GM23338 (cell line): ENCODE results near the gene KCNMA1. TPM values are rescaled to one million over a fixed set of nuclear protein-coding genes. Genes with fewer than 3 reads are reported as not detected.

Experiments
- ATAC-seq: fragments of 200-7000 bp; cut with Tn5 transposase; 3 replicates; pipeline ENCODE4 v1.9.1; 2020
- DNase-seq: peaks from one replicate; pipeline ENCODE4 v3.0.0-alpha.2; 2015; ENCODE audit warnings: low spot score
- H2AFZ ChIP-seq: fragments of 200-600 bp; sonication (generic); 2 replicates; pipeline ENCODE4 v1.8.0; 2016; ENCODE audit warnings: antibody characterized with exemption, mild to moderate bottlenecking, moderate library complexity
- H3F3A ChIP-seq: fragments of 200-600 bp; sonication (generic); replicated peaks from 2 replicates; pipeline ENCODE4 v1.8.0; 2017; ENCODE audit warnings: antibody characterized with exemption, mixed run types, low read depth
- H3K27ac ChIP-seq: fragments of 200-600 bp; sonication (generic); 2 replicates; pipeline ENCODE4 v1.6.1; 2016; ENCODE audit warnings: low read depth
- H3K27me3 ChIP-seq: fragments of 200-600 bp; sonication (generic); 2 replicates; pipeline ENCODE4 v1.8.0; 2016; ENCODE audit warnings: mild to moderate bottlenecking, mixed run types, moderate library complexity; ENCODE audit not compliant: insufficient read depth
- H3K36me3 ChIP-seq: fragments of 200-600 bp; sonication (generic); 2 replicates; pipeline ENCODE4 v1.8.0; 2016; ENCODE audit warnings: mild to moderate bottlenecking; ENCODE audit not compliant: insufficient read depth
- H3K4me1 ChIP-seq: fragments of 200-600 bp; sonication (generic); 2 replicates; pipeline ENCODE4 v1.8.0; 2016; ENCODE audit warnings: mild to moderate bottlenecking, moderate library complexity; ENCODE audit not compliant: insufficient read depth
- H3K4me2 ChIP-seq: fragments of 200-600 bp; sonication (generic); 2 replicates; pipeline ENCODE4 v1.7.1; 2017; ENCODE audit warnings: mixed run types
- H3K4me3 ChIP-seq: fragments of 200-600 bp; sonication (generic); 2 replicates; pipeline ENCODE4 v1.6.1; 2016; ENCODE audit warnings: mixed run types
- H3K79me2 ChIP-seq: fragments of 200-600 bp; sonication (generic); replicated peaks from 2 replicates; pipeline ENCODE4 v1.8.0; 2017; ENCODE audit warnings: mild to moderate bottlenecking; ENCODE audit not compliant: insufficient read depth
- H3K9me2 ChIP-seq: fragments of 200-600 bp; sonication (generic); 2 replicates; pipeline ENCODE4 v1.8.0; 2017; ENCODE audit not compliant: insufficient read depth
- H4K20me1 ChIP-seq: fragments of 200-600 bp; sonication (generic); replicated peaks from 2 replicates; pipeline ENCODE4 v1.8.0; 2017; ENCODE audit warnings: mild to moderate bottlenecking; ENCODE audit not compliant: insufficient read depth
- H3K27ac Mint-ChIP-seq: 2 replicates; pipeline ENCODE4 v1.8.0; 2020; ENCODE audit warnings: inconsistent platforms, mild to moderate bottlenecking, moderate library complexity, mixed read lengths
- H3K27me3 Mint-ChIP-seq: 3 replicates; pipeline ENCODE4 v1.8.0; 2022; ENCODE audit warnings: low read depth, mild to moderate bottlenecking, moderate library complexity, mixed read lengths, inconsistent platforms; ENCODE audit not compliant: insufficient read depth, poor library complexity
- H3K36me3 Mint-ChIP-seq: 3 replicates; pipeline ENCODE4 v1.8.0; 2021; ENCODE audit warnings: low read depth, mild to moderate bottlenecking, inconsistent platforms, moderate library complexity, mixed read lengths
- H3K4me1 Mint-ChIP-seq: 3 replicates; pipeline ENCODE4 v1.8.0; 2020; ENCODE audit warnings: mild to moderate bottlenecking, inconsistent platforms, mixed read lengths
- H3K4me3 Mint-ChIP-seq: 3 replicates; pipeline ENCODE4 v1.8.0; 2021; ENCODE audit warnings: moderate library complexity, mild to moderate bottlenecking, inconsistent platforms, mixed read lengths
- H3K9me3 Mint-ChIP-seq: 3 replicates; pipeline ENCODE4 v1.8.0; 2020; ENCODE audit warnings: moderate library complexity, mild to moderate bottlenecking, inconsistent platforms, mixed read lengths
- ETS1 ChIP-seq: IDR thresholded peaks from 2 replicates; pipeline ENCODE4 v1.6.1; 2016; ENCODE audit warnings: antibody characterized with exemption
- EZH2 ChIP-seq: fragments of 200-600 bp; sonication (generic); IDR thresholded peaks from one replicate; pipeline ENCODE4 v1.8.0; 2017; ENCODE audit warnings: antibody characterized with exemption, mild to moderate bottlenecking, low read depth; ENCODE audit not compliant: unreplicated experiment
- EZH2phosphoT487 ChIP-seq: fragments of 200-600 bp; sonication (generic); IDR thresholded peaks from one replicate; pipeline ENCODE4 v1.8.1; 2018; ENCODE audit warnings: antibody characterized with exemption; ENCODE audit not compliant: unreplicated experiment
- JUNB ChIP-seq: IDR thresholded peaks from one replicate; pipeline ENCODE4 v1.6.1; 2016; ENCODE audit warnings: antibody characterized with exemption; ENCODE audit not compliant: unreplicated experiment
- NANOG ChIP-seq: IDR thresholded peaks from 2 replicates; pipeline ENCODE4 v1.6.1; 2016; ENCODE audit warnings: antibody characterized with exemption, borderline replicate concordance
- POLR2AphosphoS5 ChIP-seq: IDR thresholded peaks from 2 replicates; pipeline ENCODE4 v1.6.1; 2016; ENCODE audit warnings: antibody characterized with exemption, low read depth
- STAT1 ChIP-seq: IDR thresholded peaks from one replicate; pipeline ENCODE4 v1.6.1; 2016; ENCODE audit warnings: antibody characterized with exemption; ENCODE audit not compliant: unreplicated experiment
- ZNF114 ChIP-seq: fragments of 250-450 bp; sonication (Bioruptor Pico); IDR thresholded peaks from 2 replicates; pipeline ENCODE4 v1.5.0; 2020; ENCODE audit warnings: mild to moderate bottlenecking, moderate library complexity
- ZNF331 ChIP-seq: fragments of 250-450 bp; sonication (Bioruptor Pico); IDR thresholded peaks from 2 replicates; pipeline ENCODE4 v1.5.0; 2020; ENCODE audit warnings: low read depth, mild to moderate bottlenecking, moderate library complexity
- polyA plus RNA-seq: library from polyadenylated mRNA; unstranded; fragments of >200 nt; fragmentation: Nextera tagmentation; extraction: Ambion mirVana; gene quantifications from 2 replicates; pipeline ENCODE4 v1.2.1, GENCODE V29; 2016
- total RNA-seq: library from RNA; depleted of rRNA; stranded (reverse); fragments of >200 nt; shearing (Covaris generic); gene quantifications from 2 replicates; pipeline ENCODE4 v1.2.3, GENCODE V29; 2014
- TF ChIP-seq, protein P1 (sequence below): fragments of 250-450 bp; sonication (Bioruptor Pico); IDR thresholded peaks from 2 replicates; pipeline ENCODE4 v1.5.0; 2020; ENCODE audit warnings: mild to moderate bottlenecking, moderate library complexity
- TF ChIP-seq, protein P2 (sequence below), 2 experiments: fragments of 200-600 bp in 1 of 2; sonication (generic) in 1 of 2; conservative IDR thresholded peaks; 2 replicates each; pipeline versions ENCODE4 v1.5.1 to v1.6.1; 2016 to 2017; ENCODE audit warnings: antibody characterized with exemption in 2 of 2, low read depth in 2 of 2, mild to moderate bottlenecking in 2 of 2, moderate library complexity in 1 of 2

Gene KCNMA1
- total and polyA plus RNA-seq, 2 experiments from 2014 or later, result 8.2 to 9.0 TPM

DNA sequence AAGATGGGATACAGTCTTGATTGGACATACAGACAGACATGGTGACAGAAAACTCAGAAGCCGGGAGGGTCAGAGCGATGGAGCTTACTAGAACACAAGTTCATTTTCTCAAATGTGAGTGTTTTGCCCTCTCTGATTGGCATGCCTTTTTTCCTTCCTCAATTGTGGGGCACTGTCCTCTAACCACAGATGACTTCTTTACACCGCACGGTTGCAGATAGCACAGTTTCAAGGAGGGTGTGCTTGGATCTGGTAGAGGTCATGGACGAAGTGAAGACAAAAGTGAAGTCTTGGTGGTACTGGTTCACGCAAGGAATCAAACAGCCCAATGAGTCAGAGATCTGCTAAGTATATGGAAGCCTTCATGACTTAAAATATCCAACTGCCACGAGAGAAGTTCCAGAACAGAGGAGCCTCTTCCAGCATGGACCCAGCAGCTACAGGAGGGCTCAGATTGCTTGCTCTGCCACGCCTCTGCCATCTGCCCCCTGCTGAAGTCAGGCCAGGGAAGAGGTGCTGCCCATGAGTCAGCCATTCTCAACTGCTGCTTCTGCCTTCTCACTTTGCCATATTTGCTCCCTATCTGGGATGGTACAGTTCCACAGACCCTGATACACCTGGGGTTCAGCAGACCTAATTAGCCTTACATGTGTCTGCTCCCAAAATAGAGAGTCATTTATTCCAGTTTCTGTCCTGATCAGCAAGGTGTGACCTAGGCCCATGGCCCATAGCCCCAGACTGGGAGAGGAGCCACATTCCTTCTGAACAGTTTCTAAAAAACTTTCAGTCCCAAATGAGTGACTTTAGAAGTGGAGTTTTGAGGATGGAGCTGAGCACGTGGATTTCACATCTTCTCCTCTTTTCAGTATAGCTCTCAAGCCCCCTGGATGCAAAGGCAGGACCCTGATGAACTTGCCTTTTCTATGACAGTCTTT lies 413.8 kb downstream of the KCNMA1 start:
- no peak overlapping the region for H3K4me2 ChIP-seq
- DNase-seq (no peak), ATAC-seq (no peak)
- Mint-ChIP-seq H3K4me3 (no peak overlapping the region), H3K4me1 (peaks cover 16% of the 10 kb centered on the region), H3K9me3 (no peaks in the 10 kb centered on the region), H3K36me3 (no peaks in the 10 kb centered on the region), H3K27ac (no peak overlapping the region), H3K27me3 (no peaks in the 10 kb centered on the region)
- no peaks in the 10 kb centered on the region for H3K36me3 ChIP-seq
- H3K9me2 ChIP-seq, result no peaks in the 10 kb centered on the region
- no peaks in the 10 kb centered on the region for H3K27me3 ChIP-seq
- no peaks in the 10 kb centered on the region for H3K79me2 ChIP-seq
- no peaks in the 10 kb centered on the region for H3F3A ChIP-seq
- H4K20me1 ChIP-seq, result no peaks in the 10 kb centered on the region
- no peak overlapping the region for H2AFZ ChIP-seq
- no peak overlapping the region for H3K4me3 ChIP-seq
- peaks cover 3% of the 10 kb centered on the region; the same call in 1 of the 2 replicates for H3K4me1 ChIP-seq
- H3K27ac ChIP-seq, result no peak overlapping the region
- no peak for TF ChIP-seq POLR2AphosphoS5
- TF ChIP-seq, protein P1, sequence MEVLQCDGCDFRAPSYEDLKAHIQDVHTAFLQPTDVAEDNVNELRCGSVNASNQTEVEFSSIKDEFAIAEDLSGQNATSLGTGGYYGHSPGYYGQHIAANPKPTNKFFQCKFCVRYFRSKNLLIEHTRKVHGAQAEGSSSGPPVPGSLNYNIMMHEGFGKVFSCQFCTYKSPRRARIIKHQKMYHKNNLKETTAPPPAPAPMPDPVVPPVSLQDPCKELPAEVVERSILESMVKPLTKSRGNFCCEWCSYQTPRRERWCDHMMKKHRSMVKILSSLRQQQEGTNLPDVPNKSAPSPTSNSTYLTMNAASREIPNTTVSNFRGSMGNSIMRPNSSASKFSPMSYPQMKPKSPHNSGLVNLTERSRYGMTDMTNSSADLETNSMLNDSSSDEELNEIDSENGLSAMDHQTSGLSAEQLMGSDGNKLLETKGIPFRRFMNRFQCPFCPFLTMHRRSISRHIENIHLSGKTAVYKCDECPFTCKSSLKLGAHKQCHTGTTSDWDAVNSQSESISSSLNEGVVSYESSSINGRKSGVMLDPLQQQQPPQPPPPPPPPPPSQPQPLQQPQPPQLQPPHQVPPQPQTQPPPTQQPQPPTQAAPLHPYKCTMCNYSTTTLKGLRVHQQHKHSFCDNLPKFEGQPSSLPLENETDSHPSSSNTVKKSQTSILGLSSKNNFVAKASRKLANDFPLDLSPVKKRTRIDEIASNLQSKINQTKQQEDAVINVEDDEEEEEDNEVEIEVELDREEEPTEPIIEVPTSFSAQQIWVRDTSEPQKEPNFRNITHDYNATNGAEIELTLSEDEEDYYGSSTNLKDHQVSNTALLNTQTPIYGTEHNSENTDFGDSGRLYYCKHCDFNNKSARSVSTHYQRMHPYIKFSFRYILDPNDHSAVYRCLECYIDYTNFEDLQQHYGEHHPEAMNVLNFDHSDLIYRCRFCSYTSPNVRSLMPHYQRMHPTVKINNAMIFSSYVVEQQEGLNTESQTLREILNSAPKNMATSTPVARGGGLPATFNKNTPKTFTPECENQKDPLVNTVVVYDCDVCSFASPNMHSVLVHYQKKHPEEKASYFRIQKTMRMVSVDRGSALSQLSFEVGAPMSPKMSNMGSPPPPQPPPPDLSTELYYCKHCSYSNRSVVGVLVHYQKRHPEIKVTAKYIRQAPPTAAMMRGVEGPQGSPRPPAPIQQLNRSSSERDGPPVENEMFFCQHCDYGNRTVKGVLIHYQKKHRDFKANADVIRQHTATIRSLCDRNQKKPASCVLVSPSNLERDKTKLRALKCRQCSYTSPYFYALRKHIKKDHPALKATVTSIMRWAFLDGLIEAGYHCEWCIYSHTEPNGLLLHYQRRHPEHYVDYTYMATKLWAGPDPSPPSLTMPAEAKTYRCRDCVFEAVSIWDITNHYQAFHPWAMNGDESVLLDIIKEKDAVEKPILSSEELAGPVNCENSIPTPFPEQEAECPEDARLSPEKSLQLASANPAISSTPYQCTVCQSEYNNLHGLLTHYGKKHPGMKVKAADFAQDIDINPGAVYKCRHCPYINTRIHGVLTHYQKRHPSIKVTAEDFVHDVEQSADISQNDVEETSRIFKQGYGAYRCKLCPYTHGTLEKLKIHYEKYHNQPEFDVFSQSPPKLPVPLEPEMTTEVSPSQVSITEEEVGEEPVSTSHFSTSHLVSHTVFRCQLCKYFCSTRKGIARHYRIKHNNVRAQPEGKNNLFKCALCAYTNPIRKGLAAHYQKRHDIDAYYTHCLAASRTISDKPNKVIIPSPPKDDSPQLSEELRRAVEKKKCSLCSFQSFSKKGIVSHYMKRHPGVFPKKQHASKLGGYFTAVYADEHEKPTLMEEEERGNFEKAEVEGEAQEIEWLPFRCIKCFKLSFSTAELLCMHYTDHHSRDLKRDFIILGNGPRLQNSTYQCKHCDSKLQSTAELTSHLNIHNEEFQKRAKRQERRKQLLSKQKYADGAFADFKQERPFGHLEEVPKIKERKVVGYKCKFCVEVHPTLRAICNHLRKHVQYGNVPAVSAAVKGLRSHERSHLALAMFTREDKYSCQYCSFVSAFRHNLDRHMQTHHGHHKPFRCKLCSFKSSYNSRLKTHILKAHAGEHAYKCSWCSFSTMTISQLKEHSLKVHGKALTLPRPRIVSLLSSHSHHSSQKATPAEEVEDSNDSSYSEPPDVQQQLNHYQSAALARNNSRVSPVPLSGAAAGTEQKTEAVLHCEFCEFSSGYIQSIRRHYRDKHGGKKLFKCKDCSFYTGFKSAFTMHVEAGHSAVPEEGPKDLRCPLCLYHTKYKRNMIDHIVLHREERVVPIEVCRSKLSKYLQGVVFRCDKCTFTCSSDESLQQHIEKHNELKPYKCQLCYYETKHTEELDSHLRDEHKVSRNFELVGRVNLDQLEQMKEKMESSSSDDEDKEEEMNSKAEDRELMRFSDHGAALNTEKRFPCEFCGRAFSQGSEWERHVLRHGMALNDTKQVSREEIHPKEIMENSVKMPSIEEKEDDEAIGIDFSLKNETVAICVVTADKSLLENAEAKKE (CRISPR knock-in tag), result no peak

DNA sequence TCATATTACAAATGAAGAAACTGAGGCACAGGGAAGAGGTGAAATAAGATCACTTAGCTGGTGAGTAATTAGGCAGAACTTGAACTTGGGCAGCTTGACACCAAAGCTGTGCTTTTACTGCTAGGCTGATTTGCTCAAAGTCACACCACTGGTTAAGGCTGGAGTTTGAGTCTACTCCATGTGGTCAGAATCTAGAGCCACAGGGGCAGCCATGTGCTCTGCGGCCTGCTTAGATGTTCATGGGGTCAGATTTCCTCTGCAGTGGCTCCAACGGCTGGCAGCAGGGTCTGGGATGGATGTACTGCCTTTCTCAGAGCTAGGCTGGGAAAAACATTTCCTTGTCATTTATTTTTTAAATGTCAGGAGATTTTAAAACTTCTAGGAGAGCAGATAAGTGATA lies 417.5 kb downstream of the KCNMA1 start:
- Histone ChIP-seq H3K27ac (no peak overlapping the region), H3K4me2 (no peak overlapping the region), H3K79me2 (no peaks in the 10 kb centered on the region), H3K4me1 (no peaks in the 10 kb centered on the region; the same call in 1 of the 2 replicates), H3K27me3 (no peaks in the 10 kb centered on the region), H3F3A (no peaks in the 10 kb centered on the region), H4K20me1 (no peaks in the 10 kb centered on the region), H3K9me2 (no peaks in the 10 kb centered on the region), H3K36me3 (no peaks in the 10 kb centered on the region), H3K4me3 (no peak overlapping the region), H2AFZ (no peak overlapping the region)
- Mint-ChIP-seq H3K36me3 (no peaks in the 10 kb centered on the region), H3K9me3 (no peaks in the 10 kb centered on the region), H3K27me3 (no peaks in the 10 kb centered on the region), H3K4me3 (no peak overlapping the region), H3K4me1 (peaks cover 11% of the 10 kb centered on the region), H3K27ac (no peak overlapping the region)
- DNase-seq (no peak), ATAC-seq (no peak)
- TF ChIP-seq NANOG (no peak), JUNB (no peak), ZNF331 (CRISPR knock-in tag) (no peak), EZH2phosphoT487 (no peak), STAT1 (no peak), ETS1 (no peak), ZNF114 (CRISPR knock-in tag) (no peak), POLR2AphosphoS5 (no peak), EZH2 (no peak)
- TF ChIP-seq, protein P2, sequence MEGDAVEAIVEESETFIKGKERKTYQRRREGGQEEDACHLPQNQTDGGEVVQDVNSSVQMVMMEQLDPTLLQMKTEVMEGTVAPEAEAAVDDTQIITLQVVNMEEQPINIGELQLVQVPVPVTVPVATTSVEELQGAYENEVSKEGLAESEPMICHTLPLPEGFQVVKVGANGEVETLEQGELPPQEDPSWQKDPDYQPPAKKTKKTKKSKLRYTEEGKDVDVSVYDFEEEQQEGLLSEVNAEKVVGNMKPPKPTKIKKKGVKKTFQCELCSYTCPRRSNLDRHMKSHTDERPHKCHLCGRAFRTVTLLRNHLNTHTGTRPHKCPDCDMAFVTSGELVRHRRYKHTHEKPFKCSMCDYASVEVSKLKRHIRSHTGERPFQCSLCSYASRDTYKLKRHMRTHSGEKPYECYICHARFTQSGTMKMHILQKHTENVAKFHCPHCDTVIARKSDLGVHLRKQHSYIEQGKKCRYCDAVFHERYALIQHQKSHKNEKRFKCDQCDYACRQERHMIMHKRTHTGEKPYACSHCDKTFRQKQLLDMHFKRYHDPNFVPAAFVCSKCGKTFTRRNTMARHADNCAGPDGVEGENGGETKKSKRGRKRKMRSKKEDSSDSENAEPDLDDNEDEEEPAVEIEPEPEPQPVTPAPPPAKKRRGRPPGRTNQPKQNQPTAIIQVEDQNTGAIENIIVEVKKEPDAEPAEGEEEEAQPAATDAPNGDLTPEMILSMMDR (conservative IDR thresholded peaks at IDR 0.05; ENCODE audit: low read depth in 2 of 2), result no peak
